ENCODE data around the gene AKT2.

The AKT2 gene

GRCh38 chr19:40274585-40275544 is 10.3 kb downstream of the AKT2 start:
- DNase-seq (ENCODE audit: extremely low read depth in 1 of 2, low read depth in 1 of 2): no peak

DNA sequence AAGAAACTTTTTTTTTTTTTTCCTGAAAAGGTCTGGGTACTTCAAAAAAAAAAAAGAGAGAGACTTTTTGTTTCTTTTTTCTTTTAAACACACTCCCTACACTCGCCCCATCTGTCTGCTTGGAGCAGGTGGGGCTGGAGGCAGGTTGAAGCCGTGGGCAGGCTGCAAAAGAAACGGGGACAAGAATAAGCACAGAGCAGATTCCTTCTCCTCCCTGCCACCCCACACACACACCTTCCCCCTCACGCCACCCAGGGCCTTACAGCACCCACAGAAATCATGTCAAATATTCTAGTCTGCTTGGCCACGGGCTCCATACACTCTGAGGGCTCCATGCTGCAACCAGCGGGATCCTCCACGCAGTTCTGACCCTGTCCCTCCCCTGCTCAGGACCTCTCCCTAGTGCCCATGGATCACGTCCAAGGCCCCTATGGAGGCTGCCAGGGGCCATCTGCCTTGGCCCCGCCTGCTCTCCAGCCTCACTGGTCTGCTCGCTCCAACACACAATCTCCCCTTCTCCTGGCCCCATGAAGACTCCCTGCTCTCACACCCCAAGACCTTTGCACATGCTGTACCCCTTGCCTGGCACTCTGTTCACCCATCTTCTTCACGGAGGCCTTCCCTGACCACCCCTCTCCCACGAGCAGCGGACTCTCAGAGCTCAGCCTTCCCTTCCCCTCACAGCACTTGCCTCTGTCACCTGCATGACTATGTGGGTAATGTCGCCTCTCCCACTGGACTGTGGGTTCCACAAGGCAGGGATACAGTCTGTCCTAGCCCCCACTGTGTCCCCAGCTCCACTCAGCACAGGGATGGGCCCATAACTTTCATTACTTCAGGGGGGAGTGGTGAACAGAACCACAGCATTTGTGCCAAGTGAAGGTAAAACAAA is 11.4 kb downstream of the AKT2 start:
- no peak for DNase-seq (ENCODE audit: extremely low read depth in 1 of 2, low read depth in 1 of 2)

- DNase-seq (ENCODE audit: extremely low read depth in 1 of 2, low read depth in 1 of 2): no peak
These were observed 12.9 kb downstream of the AKT2 start for GRCh38 chr19:40272261-40272660.

DNA sequence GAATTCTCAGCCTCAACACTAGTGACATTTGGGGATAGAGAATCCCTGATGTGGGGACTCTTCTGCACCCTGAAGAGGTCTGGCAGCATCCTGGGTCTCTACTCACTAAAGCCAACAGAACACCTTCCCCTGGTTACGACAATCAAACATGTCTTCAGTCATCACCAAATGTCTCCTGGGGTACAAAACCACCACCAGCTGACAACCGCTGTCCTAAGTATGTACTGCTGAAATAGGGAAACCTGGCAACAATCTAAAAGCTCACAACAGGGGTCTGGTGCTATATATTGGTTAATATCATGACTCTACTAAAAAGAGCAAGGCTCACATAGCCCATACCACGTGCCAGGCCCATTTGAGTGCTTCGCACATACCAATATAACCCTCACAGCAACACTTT is 13.4 kb downstream of the AKT2 start:
- DNase-seq (ENCODE audit: extremely low read depth in 1 of 2, low read depth in 1 of 2): no peak

DNA sequence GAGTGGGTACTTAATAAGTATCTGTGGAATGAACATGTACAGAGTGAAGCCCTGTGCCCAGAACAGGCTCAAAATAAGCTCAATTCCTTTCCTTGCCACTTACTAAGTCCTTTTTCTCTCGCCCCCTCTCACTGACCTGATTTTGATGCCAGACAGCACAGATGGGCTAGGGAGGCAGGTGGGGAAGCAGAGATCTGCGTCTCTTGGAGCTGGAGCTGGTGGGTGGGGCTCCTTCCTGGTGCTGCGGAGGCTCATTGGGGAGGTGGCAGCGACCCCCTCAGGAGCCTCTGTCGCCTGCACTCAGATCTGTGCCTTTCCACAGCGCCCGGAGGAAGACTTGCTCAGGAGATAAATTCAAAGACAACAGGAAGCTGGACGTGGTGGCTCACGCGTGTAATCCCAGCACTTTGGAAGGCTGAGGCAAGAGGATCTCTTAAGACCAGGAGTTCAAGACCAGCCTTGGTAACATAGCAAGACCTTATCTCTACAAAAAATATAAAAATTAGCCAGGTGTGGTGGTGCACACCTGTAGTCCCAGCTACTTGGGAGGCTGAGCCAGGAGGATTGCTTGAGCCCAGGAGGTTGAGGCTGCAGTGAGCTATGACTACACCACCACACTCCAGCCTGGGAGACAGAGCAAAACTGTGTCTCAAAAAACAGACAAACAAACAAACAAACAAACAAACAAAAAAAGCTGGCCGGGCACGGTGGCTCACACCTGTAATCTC is 14.6 kb downstream of the AKT2 start:
- no peak for DNase-seq (ENCODE audit: extremely low read depth in 1 of 2, low read depth in 1 of 2)

DNA sequence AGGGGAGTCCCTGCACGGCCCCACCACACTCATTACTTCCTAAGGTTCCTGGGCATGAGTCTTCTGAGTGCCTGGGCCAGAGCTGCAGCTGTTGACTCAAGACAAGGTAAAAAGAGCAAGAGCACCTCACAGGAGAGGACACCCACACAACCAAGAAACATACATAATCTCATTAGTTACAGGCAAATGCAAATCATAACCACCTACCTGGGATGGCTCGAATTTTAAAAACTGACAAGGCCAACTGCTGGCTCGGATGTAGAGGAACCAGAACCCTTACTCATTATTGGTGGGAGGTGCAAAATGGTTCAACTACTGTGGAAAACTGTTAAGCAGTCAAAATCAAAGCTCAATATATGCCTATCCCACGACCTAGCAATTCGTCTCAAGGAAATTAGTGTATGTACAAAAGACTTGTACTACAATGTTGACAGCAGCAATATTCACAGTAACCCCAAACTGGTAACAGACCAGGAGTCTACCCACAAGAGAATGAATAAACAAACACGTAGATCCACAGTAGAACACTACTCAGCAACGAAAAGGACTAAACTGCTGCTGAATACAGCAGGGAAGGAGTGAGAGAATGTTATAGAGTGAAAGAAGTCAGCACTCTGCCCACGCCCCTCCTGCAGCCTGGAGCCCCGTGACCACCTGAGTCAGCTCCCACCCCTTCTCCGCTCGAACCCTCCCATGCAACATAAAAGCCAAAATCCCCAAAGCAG is 15.8 kb downstream of the AKT2 start:
- no peak for DNase-seq (ENCODE audit: extremely low read depth in 1 of 2, low read depth in 1 of 2)

DNA sequence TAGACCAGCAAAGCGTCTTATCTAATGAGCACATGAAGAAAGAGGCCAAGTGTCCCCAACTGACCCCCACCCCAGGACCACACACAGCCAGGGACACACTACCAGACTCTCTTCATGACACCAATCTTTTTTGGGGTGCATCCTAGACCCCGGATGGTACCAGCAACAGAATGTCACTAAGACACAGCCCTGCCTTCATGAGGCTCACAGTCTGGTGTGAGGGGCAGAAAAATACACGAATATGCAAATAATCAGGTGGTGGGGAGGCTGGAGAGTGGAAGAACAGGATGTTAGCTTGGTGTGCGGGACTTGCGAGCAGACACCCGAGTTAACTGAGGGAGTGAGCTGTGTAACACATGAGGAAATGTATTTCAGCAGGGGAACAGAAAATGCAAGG is 17.5 kb downstream of the AKT2 start:
- no peak for DNase-seq (ENCODE audit: extremely low read depth in 1 of 2, low read depth in 1 of 2)

GRCh38 chr19:40266912-40267600 is 18.1 kb downstream of the AKT2 start:
- no peak for DNase-seq (ENCODE audit: extremely low read depth in 1 of 2, low read depth in 1 of 2)

GRCh38 chr19:40266119-40266518 is 19.0 kb downstream of the AKT2 start:
- DNase-seq (ENCODE audit: extremely low read depth in 1 of 2, low read depth in 1 of 2): no peak

DNA sequence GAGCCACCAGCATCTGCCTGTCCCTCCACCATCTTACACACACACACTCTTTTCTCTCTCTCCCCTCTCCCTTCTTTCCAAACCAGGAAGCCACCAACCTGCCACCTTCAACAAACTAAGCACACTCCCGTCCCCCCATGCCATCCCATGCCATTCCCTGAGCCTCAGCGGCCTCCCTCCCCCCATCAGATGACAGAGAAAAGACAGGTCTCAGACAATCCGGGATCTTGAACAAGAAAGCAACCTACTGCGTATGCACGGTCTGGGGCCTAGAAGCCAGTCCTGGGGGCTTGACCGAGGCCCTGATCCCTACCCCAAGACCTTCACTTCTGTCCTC is 19.4 kb downstream of the AKT2 start:
- DNase-seq (ENCODE audit: extremely low read depth in 1 of 2, low read depth in 1 of 2): no peak

DNA sequence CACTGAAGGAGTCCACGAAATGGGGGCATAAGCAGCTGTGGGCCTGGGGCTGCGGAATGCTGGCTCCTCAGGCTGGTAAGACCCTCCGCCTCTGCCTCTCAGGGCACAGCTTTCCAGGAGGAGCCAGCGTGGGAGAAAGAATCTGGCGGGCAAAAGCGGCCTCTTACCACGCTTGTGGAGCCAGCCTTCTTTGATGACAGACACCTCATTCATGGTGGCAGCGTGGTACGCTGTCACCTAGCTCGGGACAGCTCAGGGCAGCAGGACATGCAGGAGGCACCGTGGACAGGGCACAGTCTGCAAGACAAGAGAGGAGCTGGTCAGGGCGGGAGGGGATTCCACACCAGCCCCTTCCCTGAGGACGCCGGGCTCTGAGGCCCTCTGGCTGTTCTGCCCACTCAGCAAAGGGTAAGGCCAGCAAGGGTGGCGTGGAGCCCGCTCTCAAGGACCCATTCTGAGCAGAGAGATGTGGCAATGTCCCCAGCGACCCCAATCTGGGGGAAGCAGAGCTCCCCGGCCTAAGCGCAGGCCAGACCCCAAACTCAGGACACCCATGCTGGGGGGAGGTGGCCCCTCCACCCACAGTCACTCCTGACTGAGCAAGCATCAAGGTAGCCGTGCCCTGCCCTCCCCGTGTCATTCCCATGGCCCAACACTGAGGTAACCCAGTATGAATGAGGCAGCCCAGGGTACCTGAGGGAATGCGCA is 19.9 kb downstream of the AKT2 start:
- no peak for DNase-seq (ENCODE audit: extremely low read depth in 1 of 2, low read depth in 1 of 2)

DNA sequence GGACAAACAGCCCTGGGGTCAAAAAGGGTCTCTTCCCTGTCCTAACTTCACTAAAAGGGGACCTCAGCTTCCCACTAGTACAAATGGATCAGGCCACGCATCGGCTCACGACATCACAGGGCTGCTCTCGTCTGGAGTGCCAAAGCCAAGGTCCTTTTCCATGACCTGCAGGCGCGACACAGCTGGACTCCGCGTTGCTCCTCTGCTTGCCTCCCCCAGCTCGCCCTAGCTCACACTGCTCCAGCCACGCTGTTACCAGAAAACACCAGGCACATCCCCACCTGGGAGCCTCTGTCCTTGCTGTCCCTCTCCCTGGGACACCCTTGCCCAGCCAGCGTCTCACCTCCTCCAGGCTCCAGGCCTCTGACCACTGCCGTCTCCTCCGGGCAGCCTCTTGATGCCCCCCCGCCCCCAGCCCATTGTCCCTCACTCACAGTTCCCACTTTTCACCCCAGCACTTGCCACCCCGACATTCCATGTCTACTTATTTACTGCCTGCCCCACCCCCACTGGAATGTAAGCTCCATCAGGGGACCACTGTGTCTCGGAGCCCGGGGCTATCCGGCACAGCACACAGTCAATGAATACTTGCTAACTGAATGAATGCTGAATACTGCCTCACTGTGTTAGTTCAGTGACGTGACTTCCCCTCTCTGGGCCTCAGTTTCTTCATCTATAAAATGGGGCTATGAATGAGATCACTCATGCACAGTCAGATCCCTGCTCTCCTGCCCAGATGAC is 20.7 kb downstream of the AKT2 start:
- DNase-seq (ENCODE audit: extremely low read depth in 1 of 2, low read depth in 1 of 2): no peak

DNA sequence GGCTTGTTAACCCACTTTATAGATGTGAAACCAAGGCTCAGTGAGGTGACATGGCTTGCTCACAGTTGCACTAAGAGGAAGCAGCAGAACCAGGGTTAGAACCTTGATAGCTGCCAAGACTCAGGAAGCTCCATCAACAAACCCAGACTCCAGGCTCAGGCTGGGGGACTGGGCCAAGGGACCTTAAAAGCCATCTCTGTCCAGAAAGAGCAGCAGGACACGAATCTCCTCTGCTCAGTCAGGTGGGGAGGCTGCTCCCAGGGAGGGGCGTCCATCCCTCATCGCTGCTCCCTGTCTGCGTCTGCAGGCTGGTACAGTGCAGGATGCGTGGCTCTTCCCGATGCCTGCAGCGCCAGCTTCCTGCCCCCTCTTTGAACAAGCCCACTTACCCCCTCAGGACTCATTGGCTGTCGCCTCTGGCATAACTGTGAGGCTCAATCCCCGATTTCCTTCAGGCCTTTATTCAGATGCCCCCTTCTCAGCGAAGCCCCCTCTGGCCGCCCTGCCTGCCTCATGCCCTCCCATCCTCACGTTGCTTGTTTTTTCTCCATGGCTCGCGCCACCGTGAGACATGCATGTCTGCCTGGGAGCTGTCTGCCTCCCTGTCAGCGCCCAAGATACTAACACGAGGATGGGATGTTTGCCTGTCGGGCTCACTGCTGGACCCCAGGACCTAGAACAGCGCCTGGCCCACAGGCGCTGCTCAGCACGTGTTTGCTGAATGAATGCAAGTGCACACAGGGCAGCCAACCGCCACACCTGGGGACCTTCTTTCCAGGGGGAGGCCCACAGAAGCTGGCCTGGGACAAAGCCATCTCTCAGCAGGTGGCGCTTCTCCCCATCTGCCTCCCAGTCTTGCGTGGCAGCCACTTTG is 21.5 kb downstream of the AKT2 start:
- DNase-seq (ENCODE audit: extremely low read depth in 1 of 2, low read depth in 1 of 2): no peak

- DNase-seq (ENCODE audit: extremely low read depth in 1 of 2, low read depth in 1 of 2): no peak
These were observed 22.7 kb downstream of the AKT2 start for GRCh38 chr19:40262422-40262821.

GRCh38 chr19:40261631-40262030 is 23.5 kb downstream of the AKT2 start:
- no peak for DNase-seq (ENCODE audit: extremely low read depth in 1 of 2, low read depth in 1 of 2)

DNA sequence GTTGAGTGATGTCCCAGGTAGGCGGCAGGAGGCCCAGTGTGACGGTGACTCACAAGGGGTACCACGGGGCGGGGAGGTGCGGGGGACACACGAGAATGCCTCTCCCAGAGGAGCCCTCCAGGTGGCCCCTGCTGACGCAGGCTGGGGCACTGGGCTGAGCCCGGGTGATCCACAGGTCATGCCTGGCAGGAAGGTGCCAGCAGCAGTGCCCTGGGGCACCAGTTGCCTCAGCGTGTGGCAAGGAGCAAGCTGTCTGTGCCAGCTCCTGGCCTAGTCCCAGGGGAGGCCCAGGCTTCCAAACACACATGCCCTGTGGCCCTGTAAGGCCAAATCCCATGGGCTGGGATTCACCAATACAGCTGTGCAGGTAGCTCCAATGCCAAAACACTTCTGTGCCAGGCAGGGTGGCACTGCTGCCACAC is 28.0 kb downstream of the AKT2 start:
- no peak for DNase-seq (ENCODE audit: extremely low read depth in 1 of 2, low read depth in 1 of 2)

GRCh38 chr19:40256512-40256911 is 28.6 kb downstream of the AKT2 start:
- DNase-seq (ENCODE audit: extremely low read depth in 1 of 2, low read depth in 1 of 2): no peak

All from activated CD8-positive, alpha-beta memory T cell treated with anti-CD3 and anti-CD28 coated beads for 1 hour (primary cell).